GM21526 (cell line): ENCODE data around the gene REEP5.

ENCODE experiments used
- ATAC-seq: cut with Tn5 transposase; IDR thresholded peaks from one replicate; pipeline ENCODE4 v1.9.1; 2021; ENCODE audit warnings: moderate library complexity; ENCODE audit not compliant: unreplicated experiment, low FRiP score

Gene REEP5

DNA sequence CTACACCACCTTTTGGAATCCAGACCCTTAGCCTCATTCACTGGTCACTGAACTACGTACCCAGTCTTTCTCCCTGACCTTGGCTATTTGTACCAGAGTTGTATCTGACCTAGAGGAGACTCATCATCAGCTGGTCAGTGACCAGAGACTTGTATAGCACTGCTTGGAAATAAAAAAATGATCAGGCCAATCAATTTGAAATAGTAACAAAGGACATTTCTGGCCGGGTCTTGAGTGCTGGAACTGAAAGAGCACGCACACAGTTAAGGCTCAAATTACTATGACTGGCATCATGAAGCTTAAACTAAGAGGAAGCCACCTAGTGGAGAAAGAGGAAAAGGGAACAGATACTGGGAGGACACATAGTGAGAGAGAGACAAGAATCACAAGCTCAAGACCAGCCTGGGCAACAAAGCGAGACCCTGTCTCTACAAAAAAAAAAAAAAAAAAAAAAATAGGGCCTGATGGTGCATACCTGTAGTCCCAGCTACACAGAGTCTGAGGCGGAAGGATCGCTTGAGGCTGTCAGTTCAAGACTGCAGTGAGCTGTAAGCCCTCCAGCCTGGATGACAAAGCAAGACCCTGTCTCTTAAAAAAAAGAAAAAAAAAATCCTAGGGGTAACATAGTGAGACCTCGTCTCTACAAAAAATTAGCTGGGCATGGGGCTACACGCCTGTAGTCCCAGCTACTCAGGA is 73.8 kb downstream of the REEP5 start:
- ATAC-seq, result peak; percentile 99

DNA sequence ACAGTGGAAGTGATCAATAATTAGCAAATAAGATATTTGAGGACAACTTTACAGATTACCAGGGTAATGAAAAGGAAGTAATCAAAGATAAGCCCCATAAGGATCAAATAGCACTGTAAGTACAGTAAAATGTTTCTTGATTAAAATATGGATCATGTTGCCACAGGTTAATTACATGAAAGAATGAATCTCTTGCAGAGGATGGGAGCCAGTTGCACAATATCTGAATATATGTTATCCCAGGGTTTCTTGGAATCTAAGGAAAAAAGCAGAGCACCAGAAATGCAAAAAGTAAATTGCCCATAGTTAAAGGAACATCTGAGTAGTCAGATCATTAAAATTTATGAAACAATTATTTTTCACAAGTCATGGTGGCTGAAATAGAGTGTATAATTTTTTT is 74.7 kb downstream of the REEP5 start:
- no peak for ATAC-seq

DNA sequence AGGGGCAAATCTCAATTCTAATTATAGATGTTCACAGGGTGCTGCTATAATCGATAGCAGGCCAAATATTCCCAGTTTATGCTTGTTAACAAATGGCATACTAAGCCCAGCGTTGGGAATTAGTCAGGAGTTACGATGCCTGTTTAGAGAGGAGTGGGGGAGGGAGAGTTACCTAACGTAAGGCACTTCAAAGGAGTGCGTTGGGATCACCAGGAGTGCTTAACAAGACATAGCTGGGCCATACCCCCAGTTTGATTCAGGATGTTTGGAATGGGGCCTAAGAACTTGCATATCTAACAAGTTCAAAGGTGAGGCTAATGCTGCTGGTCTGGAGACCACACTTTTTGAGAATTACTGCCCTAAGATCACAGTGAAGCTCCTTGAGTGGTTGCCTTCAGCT is 75.5 kb downstream of the REEP5 start:
- ATAC-seq, result no peak

DNA sequence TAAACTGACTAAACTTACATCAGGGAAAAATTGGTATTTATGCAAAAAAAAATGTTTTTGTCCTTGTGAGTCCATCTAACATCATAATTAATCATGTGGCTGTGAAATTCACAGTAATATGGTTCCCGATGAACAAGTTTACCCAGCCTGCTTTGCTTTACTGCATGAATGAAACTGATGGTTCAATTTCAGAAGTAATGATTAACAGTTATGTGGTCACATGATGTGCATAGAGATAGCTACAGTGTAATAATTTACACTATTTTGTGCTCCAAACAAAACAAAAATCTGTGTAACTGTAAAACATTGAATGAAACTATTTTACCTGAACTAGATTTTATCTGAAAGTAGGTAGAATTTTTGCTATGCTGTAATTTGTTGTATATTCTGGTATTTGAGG is 77.5 kb downstream of the REEP5 start:
- no peak for ATAC-seq

DNA sequence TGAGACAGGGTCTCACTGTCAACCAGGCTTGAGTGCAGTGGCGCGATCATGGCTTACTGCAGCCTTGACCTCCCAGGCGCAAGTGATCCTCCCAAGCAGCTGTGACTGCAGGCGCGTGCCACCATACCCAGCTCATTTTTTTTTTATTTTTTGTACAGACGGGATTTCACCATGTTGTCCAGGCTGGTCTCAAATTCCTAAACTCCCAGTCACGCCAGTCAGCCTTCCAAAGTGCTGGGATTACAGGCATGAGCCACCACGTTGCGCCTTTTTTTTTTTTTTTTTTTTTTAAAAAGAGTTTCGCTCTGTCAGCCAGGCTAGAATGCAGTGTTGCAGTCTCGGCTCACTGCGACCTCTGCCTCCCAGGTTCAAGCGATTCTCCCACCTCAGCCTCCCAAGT is 88.1 kb downstream of the REEP5 start:
- no peak for ATAC-seq

DNA sequence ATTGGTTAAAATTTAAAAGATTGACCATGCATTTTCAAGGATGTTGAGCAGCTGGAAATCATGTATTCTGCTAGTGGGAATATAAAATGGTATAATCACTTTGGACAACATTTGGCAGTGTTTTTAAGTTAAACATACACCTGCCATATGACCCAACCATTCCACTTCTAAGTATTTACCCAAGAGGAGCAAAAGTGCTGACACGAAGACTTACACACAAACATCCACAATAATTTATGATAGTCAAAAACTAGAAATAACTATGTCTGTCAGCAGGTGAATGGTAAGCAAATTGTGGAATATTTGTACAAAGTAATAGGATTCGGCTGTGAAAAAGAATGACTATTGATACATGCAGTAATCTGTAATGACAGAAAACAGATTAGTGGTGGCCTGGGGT is 91.6 kb downstream of the REEP5 start:
- ATAC-seq, result no peak
